ENCODE measurements around the gene PLXNA1. TPM values are rescaled to one million over a fixed set of nuclear protein-coding genes. Genes with fewer than 3 reads are reported as not detected.

PLXNA1 gene
- total RNA-seq, 2 donors from 2014 or later = 13.7 to 16.4 TPM

DNA sequence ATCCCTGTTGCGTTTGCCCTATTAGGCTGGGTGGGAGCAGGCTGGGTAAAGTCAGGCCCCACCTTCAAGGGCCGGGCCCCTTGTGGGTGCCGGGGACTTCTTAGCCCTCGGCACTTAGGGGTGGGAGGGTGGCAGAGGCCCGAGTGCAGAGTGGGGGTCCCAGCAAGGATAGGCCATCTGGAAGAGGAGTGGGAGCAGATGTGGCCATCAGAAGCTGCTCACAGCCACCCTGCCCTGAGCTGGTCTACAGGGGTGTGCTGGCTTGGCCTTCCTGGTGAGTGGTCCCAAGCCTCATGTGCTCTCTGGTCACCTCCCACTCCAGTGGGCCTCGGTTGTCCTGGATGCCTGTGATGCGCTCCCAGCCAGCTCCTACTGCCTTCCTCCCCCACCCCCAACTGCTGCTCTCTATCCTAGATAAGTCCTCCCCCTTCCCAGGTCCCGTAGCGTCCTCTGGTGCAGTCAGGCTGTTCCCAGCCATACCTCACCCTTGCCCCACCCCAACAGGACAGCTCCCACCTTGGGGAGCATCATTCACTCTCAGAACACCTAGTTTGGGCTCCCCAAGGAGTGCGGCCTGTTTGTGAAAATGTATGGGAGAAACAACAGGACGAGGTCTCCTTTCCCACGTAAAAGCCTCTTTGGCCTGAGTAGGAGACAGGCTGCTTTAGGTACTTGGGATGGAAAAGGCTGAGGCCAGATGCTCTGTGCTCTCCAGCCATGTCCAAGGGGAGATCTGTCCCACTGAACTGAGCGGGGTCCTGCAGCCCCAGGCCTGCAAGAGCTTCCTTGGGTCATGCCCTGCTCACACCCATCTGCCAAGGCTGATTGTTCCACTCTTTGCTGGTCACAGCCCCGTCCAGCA, 24.9 kb upstream of the PLXNA1 start:
- no peak for ATAC-seq

DNA sequence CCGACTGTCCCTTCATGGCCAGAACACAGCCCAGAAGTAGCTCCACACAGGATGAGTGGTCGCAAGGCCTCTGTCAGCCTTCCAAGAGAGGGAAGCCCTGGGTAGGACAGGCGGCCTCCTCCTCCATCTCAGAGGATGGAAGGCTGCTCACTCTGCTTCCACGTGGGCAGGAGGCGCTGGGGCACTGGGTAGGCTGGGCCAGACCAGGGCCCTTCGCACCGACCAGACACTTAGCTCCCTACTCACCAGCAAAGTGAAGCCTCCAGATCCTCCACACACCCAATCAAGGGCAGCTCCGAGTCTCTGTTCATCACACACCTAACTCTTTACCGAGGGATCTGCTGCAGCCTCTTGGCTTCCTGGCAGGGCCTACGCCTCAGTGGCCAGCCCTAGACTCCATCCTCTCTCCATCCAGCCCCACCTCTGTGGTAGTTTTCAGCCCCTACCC, 24.3 kb upstream of the PLXNA1 start:
- Mint-ChIP-seq H3K36me3 (ENCODE audit: low read depth) (no peaks in the 10 kb centered on the region), H3K27ac (peak overlapping the region; percentile 66), H3K27me3 (no peaks in the 10 kb centered on the region), H3K4me1 (peaks cover 4% of the 10 kb centered on the region), H3K4me3 (no peak overlapping the region)
- ATAC-seq = no peak
- no peaks in the 10 kb centered on the region for H3K9me3 ChIP-seq (ENCODE audit: control insufficient read depth, low read length, poor library complexity, severe bottlenecking)
- no peak for DNase-seq

More for the DNA sequence above, 24.9 kb upstream of the PLXNA1 start:
- Mint-ChIP-seq H3K27me3 (no peaks in the 10 kb centered on the region), H3K4me3 (no peak overlapping the region), H3K4me1 (peaks cover 4% of the 10 kb centered on the region), H3K36me3 (ENCODE audit: low read depth) (no peaks in the 10 kb centered on the region), H3K27ac (no peak overlapping the region)
- no peak for DNase-seq
- H3K9me3 ChIP-seq (ENCODE audit: control insufficient read depth, low read length, poor library complexity, severe bottlenecking) = no peaks in the 10 kb centered on the region

DNA sequence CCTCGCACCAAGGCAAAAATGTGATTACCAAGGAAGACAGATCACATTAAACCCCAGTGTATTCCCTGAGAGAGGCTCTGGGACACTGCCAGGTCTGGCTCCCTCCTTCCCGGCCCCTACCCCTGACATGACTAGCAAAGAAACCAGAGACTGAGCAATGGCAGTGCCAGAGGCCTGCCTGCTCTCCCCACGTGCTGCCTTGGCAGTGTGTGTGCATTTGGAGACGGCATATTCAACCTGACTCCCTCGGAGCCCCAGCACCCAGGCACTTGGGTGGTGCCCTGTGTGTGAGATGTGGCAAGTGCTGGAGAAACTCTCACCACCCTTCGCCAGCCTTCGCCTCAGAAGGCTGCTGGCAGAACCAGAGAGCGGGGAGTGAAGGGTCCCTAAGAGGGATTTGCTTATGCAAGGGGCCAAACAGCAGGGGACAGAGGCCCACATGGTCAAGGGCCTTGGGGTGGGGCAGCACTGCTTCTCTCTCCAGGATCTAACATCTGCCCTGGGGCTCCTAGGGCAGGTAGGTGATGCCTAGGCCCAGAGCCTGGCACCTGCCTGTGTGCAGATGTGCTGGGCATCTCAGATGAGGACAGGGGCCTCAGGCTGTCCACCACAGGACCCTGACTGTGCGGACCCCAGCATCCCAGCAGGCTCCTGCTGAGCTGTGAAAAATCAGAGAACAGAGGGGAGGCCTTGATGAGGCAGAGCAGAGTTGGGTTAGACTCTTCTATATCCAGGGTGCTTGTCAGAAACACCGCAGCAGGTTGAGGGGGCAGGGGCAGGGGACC, 23.6 kb upstream of the PLXNA1 start:
- no peak for DNase-seq
- Mint-ChIP-seq H3K36me3 (ENCODE audit: low read depth) (no peaks in the 10 kb centered on the region), H3K27ac (peak overlapping the region; percentile 66), H3K27me3 (no peaks in the 10 kb centered on the region), H3K4me1 (peaks cover 4% of the 10 kb centered on the region), H3K4me3 (no peak overlapping the region)
- H3K9me3 ChIP-seq (ENCODE audit: control insufficient read depth, low read length, poor library complexity, severe bottlenecking) = no peaks in the 10 kb centered on the region
- no peak for ATAC-seq

DNA sequence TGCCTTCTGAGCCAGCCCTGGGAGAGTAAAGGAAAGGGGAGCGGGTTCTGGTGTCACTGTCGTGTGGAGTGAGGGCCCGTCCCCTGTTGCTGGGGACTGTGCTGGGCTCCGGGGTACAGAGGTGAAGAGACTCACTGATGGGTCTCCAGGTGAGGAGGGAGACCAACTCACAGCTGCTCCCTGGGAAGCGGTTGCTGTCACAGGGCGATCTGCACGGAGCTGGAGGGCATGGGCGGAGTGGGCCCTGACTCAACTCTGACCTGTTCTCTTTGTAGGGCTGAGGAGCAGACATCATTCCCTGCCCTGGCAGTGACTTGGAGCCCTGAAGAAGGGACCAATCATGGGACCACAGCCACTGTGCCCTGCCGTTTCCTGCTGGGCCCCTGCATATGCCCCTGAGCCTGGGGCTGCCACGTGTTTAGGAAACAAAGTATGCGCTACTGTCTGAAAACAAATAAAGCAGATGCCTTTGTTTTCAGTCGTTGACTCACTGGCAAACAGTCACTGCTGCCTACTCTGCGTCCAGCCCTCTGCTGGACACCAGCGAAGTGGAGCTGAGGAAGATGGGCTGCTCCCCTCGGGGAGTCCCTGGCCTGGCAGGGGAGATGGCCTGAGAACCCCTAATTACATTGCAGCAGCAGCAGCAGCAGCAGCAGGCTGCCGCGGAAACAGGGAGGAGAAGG, 22.9 kb upstream of the PLXNA1 start:
- no peak for ATAC-seq
- Mint-ChIP-seq H3K4me3 (no peak overlapping the region), H3K27ac (peak overlapping the region; percentile 66), H3K4me1 (peaks cover 4% of the 10 kb centered on the region), H3K36me3 (ENCODE audit: low read depth) (no peaks in the 10 kb centered on the region), H3K27me3 (no peaks in the 10 kb centered on the region)
- no peak for DNase-seq
- H3K9me3 ChIP-seq (ENCODE audit: control insufficient read depth, low read length, poor library complexity, severe bottlenecking) = no peaks in the 10 kb centered on the region

DNA sequence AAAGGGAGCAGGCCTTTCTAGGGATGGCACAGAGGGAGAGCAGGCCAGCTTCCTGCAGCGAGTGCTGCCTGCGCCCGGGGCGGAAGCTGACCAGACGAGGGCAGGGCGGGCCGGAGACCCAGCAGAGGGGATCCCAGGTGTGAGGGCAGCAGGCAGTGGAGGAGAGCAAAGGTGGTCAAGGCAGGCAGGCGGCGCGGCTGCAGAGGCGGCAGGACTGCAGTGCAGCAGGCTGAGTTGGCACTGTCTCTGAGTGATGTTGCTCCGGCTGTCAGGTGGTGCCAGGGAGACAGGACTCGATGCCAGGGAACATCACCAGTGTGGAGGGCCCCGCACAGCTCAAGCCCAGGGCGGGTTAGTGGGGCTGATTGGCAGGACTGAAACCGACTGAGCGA, 22.3 kb upstream of the PLXNA1 start:
- DNase-seq (no peak), ATAC-seq (no peak)
- no peak overlapping the region for H3K4me3 Mint-ChIP-seq
- H3K9me3 ChIP-seq (ENCODE audit: control insufficient read depth, low read length, poor library complexity, severe bottlenecking) = no peaks in the 10 kb centered on the region
- peaks cover 4% of the 10 kb centered on the region for H3K4me1 Mint-ChIP-seq
- H3K36me3 Mint-ChIP-seq (ENCODE audit: low read depth) = no peaks in the 10 kb centered on the region
- H3K27ac Mint-ChIP-seq = peak overlapping the region; percentile 66
- H3K27me3 Mint-ChIP-seq = no peaks in the 10 kb centered on the region

DNA sequence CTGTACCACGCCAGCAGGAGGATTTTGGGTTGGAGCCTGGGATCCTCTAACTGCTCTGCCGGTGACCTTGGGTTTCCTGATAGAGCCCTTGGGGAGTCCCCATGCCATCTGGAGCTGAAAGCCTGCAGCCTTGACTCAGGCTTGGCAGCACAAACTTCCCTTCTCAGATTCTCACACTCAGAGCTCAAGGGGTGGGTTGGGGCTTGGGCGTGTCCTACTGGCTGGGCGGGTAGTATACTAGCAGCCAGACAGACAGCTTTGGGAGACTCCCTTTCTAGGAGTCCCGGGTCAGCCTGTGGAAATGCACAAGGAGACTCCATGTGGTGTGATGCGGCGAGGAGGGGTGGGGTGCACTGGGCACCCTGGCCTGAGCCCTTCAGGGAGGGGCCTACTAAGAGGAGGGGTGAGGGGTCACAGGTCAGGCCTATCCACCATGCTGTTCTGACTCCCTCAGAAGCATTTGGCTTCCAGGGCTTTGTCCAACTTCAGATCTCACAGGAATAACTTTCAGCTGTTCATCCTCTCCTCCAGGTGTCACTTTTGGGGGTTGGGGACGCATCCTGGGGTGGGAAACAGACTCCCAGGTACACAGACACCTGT, 21.6 kb upstream of the PLXNA1 start:
- no peaks in the 10 kb centered on the region for H3K36me3 Mint-ChIP-seq (ENCODE audit: low read depth)
- ATAC-seq (peak; percentile 46), DNase-seq (no peak)
- H3K9me3 ChIP-seq (ENCODE audit: control insufficient read depth, low read length, poor library complexity, severe bottlenecking) = no peaks in the 10 kb centered on the region
- no peak overlapping the region for H3K27ac Mint-ChIP-seq
- H3K4me3 Mint-ChIP-seq = no peak overlapping the region
- H3K27me3 Mint-ChIP-seq = no peaks in the 10 kb centered on the region
- H3K4me1 Mint-ChIP-seq = peaks cover 3% of the 10 kb centered on the region

DNA sequence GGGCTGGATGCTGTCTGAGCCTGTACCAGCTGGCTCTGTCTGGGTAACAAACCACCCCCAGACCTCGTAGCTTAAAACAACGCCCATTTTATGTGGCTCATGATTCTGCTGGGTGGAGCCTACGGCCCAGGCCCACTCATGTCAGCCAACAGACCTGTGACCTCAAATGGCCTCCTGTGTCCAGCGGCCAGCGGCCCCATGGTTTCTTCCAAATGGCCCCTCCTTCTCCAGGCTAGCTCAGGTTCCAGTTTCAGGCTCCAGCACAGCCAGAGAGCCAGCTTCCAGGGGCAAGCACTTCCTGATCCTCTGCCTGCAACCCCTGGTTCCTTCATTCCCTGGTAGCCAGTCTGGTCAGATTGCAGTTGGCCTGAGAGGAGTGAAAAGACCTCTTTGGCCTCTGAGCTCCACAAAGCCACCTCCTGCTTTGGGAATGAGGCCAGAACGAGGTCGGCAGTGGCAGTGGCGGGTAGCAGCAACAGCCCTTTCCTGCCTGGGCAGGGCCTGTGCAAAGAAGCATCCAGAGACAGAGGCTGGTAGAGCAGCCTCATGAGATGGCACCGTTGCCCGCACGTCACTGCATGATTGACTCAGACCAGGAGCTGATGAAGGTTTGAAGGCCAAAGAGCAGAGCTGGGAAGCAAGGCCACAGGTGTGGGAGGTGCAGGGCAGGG, 21.0 kb upstream of the PLXNA1 start:
- no peaks in the 10 kb centered on the region for H3K27me3 Mint-ChIP-seq
- no peaks in the 10 kb centered on the region for H3K36me3 Mint-ChIP-seq (ENCODE audit: low read depth)
- H3K4me3 Mint-ChIP-seq = no peak overlapping the region
- H3K9me3 ChIP-seq (ENCODE audit: control insufficient read depth, low read length, poor library complexity, severe bottlenecking) = no peaks in the 10 kb centered on the region
- DNase-seq (no peak), ATAC-seq (no peak)
- peaks cover 2% of the 10 kb centered on the region for H3K4me1 Mint-ChIP-seq
- no peak overlapping the region for H3K27ac Mint-ChIP-seq

DNA sequence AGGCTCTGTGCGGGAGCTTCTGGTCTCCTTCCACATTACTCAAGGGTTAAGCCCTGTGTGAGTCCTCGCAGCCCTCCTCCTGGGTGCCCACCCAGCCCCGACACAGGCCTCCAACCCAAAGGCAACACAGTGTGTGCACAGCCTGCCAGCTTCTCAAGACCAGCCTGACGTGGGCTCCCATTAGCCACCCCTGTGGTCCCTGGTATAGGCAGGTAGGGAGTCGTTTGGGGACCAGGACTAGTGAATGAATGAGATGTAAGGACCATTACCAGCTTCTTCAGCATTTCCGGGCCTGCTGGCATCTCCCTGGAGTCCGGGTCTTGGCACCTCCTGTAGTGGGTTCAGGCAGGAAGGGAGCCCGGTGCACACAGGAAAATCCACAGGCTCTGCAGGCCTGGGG, 20.2 kb upstream of the PLXNA1 start:
- ATAC-seq = no peak
- no peak overlapping the region for H3K27ac Mint-ChIP-seq

DNA sequence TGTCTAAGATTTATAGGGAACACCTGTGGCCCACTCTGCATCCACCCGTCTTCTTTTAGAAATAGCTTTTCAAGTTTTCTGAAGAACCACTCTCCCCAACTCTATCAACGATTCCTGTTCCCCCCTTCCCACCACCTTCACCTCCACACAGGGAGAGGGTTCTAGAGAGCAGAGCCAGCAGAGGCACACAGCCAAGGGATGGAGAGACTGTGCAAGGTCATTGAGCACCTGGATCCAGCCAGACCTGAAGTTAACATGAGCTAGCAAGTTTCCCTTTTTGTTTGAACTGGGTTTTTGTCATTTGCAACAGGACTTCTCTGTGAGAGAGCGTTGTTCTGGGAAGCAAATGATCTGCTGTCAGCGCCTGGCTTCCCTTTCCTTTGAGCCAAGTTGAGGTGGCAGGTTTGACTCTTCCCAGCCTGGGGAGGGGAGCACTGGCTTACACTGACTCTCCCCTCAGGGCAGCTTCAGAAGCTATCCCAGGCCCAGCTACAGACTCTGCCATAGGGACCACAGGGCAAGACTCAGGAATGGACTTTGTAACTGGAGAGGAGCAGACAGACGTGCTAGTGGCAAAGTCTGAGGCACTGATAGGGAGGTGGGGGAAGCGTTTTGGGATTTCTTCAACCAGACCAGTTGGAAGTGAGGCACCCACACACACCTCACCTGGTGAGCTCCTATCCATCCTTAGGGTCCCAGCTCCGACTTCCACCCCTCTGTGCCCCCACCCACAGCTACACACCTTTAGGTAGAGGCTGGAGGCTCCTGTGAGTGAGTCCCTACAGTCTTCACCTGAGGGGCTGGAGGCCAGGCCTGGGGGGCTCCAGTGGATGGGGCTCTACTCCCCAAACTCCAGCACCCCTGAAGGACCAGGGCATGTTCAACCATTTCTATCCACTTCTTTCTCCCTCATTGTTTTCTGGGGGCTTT, 19.4 kb upstream of the PLXNA1 start:
- H3K4me1 Mint-ChIP-seq = no peaks in the 10 kb centered on the region
- H3K36me3 Mint-ChIP-seq (ENCODE audit: low read depth) = no peaks in the 10 kb centered on the region
- H3K4me3 Mint-ChIP-seq = no peak overlapping the region

More for the DNA sequence above, 20.2 kb upstream of the PLXNA1 start:
- H3K9me3 ChIP-seq (ENCODE audit: control insufficient read depth, low read length, poor library complexity, severe bottlenecking) = no peaks in the 10 kb centered on the region
- no peak for DNase-seq
- Mint-ChIP-seq H3K36me3 (ENCODE audit: low read depth) (no peaks in the 10 kb centered on the region), H3K27me3 (no peaks in the 10 kb centered on the region), H3K4me1 (no peaks in the 10 kb centered on the region), H3K4me3 (no peak overlapping the region)

DNA sequence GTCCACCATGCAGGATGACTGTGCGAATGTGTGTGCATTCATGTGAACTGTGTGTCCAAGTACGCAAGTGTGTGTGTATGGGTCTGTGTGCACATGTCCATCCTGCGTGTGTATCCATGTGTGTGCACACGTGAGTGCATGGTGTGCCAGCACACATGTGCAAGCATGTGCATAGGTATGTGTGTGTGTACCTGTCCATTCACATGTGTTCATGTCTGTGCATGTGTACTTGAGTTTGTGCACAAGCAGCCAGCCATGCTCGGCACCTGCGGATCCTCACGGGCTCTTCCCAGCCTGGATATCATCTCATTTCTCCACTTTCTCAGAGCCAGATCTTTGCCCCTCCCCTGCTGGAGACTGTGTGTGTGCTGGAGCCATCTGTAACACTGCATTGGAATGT, 18.7 kb upstream of the PLXNA1 start:
- ATAC-seq (no peak), DNase-seq (no peak)
- Mint-ChIP-seq H3K27me3 (peaks cover 5% of the 10 kb centered on the region), H3K4me3 (no peak overlapping the region), H3K36me3 (ENCODE audit: low read depth) (no peaks in the 10 kb centered on the region), H3K27ac (no peak overlapping the region), H3K4me1 (peaks cover 1% of the 10 kb centered on the region)
- no peaks in the 10 kb centered on the region for H3K9me3 ChIP-seq (ENCODE audit: control insufficient read depth, low read length, poor library complexity, severe bottlenecking)

More for the DNA sequence above, 19.4 kb upstream of the PLXNA1 start:
- no peaks in the 10 kb centered on the region for H3K9me3 ChIP-seq (ENCODE audit: control insufficient read depth, low read length, poor library complexity, severe bottlenecking)
- Mint-ChIP-seq H3K27ac (no peak overlapping the region), H3K27me3 (peaks cover 5% of the 10 kb centered on the region)
- ATAC-seq = no peak
- DNase-seq = no peak

DNA sequence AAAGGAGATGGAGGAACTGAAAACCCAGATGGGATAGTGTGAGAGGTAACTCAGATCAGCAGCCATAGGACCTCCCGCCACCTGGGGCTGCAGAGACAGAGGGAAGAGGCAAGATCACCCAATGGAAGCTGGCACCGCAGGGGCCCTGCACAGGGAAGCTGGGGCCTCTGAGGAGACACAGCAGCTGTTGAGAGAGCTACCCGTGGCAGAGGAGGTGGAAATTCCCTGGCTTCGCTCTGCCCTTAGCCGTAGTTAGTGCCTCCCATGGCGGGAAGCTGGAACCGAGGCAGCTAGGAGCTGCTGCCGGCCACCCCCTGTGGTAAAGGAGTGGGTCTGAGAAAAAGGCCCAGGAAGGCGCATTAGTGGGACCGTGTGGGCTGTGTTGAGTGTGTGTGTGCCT, 18.0 kb upstream of the PLXNA1 start:
- Mint-ChIP-seq H3K4me1 (peaks cover 3% of the 10 kb centered on the region), H3K36me3 (ENCODE audit: low read depth) (no peaks in the 10 kb centered on the region), H3K4me3 (no peak overlapping the region), H3K27ac (no peak overlapping the region), H3K27me3 (peaks cover 5% of the 10 kb centered on the region)
- H3K9me3 ChIP-seq (ENCODE audit: control insufficient read depth, low read length, poor library complexity, severe bottlenecking) = no peaks in the 10 kb centered on the region
- ATAC-seq (no peak), DNase-seq (no peak)
